MCF 10A (cell line): ENCODE results near the gene FAM187B. TPM values are rescaled to one million over a fixed set of nuclear protein-coding genes. Genes with fewer than 3 reads are reported as not detected.

ENCODE experiments used
- total RNA-seq: library from RNA; stranded (reverse); gene quantifications from 2 replicates; pipeline ENCODE4 v1.2.3, GENCODE V29; 2022

FAM187B gene
- total RNA-seq, 1 experiment from 2014 or later = not detected

Other genes with a start within 250 kb of the FAM187B start
- gene GRAMD1A, start 228.4 kb downstream of the FAM187B start, total RNA-seq = 46.7 and 48.1 TPM in 2 replicates
- gene SCN1B, start 198.3 kb downstream of the FAM187B start, total RNA-seq = 0.19 and 0.27 TPM in 2 replicates
- not detected in 2 replicates for gene HPN, start 187.0 kb downstream of the FAM187B start, total RNA-seq
- 4.3 and 6.9 TPM in 2 replicates for gene FXYD3, start 112.9 kb downstream of the FAM187B start, total RNA-seq
- 0.91 TPM in 1 of 2 replicates, not detected in the other for gene LGI4, start 93.7 kb downstream of the FAM187B start, total RNA-seq
- not detected in 2 replicates for gene FXYD1, start 89.9 kb downstream of the FAM187B start, total RNA-seq
- not detected in 2 replicates for gene FXYD7, start 85.5 kb downstream of the FAM187B start, total RNA-seq
- gene FXYD5, start 74.0 kb downstream of the FAM187B start, total RNA-seq = 150 and 159 TPM in 2 replicates
- 60.6 and 64.1 TPM in 2 replicates for gene LSR, start 20.3 kb upstream of the FAM187B start, total RNA-seq
- gene USF2, start 40.2 kb upstream of the FAM187B start, total RNA-seq = 81.6 and 95.7 TPM in 2 replicates
- not detected in 2 replicates for gene HAMP, start 53.8 kb upstream of the FAM187B start, total RNA-seq
- gene MAG, start 63.4 kb upstream of the FAM187B start, total RNA-seq = not detected in 2 replicates
- 0.56 and 1.7 TPM in 2 replicates for gene CD22, start 100.4 kb upstream of the FAM187B start, total RNA-seq
- gene FFAR1, start 119.2 kb upstream of the FAM187B start, total RNA-seq = not detected in 2 replicates
- gene FFAR3, start 129.7 kb upstream of the FAM187B start, total RNA-seq = not detected in 2 replicates
- gene GPR42, start 142.3 kb upstream of the FAM187B start, total RNA-seq = not detected in 2 replicates
- gene FFAR2, start 219.5 kb upstream of the FAM187B start, total RNA-seq = not detected in 2 replicates